Activated CD4-positive, alpha-beta T cell treated with anti-CD3 and anti-CD28 coated beads for 48 hours (primary cell): ENCODE data around the gene EIF4EBP2.

ENCODE experiments used
- DNase-seq: peaks from one replicate; pipeline ENCODE4 v3.0.0-alpha.2; 2020

EIF4EBP2 gene, protein sequence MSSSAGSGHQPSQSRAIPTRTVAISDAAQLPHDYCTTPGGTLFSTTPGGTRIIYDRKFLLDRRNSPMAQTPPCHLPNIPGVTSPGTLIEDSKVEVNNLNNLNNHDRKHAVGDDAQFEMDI

DNA sequence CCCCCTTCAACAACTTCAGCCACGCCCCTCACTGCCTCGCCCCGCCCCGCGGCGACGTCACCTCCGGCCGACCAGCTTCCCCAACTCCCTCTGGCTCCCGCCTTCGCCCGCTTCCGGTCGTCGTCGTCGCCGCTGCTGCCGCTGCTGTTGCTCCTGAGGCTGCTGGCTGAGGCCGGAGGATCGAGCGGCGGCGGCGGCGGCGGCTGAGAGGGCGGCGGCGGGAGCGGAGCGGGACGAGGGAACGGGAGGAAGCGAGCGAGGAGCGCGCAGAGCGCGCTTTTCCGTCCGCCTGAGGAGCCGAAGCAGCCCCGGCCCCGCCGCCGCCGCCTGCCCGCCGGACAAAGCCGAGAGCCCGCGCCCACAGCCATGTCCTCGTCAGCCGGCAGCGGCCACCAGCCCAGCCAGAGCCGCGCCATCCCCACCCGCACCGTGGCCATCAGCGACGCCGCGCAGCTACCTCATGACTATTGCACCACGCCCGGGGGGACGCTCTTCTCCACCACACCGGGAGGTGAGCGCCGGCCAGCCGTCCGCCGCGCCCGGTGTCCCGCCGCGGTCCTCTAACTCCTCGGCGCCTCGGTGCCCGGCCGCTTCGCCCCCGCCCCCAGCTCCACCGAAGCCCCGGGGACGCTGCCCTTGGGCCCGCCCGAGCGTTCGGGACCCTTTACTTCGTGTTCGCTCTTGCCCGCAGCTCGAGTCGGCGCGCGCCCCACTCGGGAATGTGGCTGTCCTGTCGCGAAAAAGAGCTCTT, at the start of gene EIF4EBP2:
TSS of gene EIF4EBP2 (plus strand) at position 110 of the 751 bp plus-strand sequence. CDS start at position 367, 257 bp downstream.
- DNase-seq: peak; percentile 99

DNA sequence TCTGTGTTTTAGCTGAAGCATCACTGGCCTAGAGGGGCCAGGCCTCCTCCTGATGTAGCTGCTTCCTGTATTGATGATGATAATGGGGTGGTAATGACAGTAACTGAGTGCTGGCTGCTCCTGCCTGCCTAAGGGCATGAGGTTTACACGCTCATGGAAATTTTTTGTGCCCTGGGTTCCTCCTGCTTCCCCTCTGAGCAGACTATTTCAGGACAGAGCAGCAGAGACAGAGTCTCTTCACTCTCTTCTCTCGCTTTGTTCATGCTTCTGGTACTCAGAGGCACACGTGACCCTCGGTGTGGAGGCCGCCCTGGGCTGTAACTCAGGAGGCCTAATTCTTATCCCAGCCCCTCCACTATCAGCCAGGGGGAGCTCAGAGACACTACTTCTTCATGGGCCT, 49.4 kb upstream of the EIF4EBP2 start:
- no peak for DNase-seq

DNA sequence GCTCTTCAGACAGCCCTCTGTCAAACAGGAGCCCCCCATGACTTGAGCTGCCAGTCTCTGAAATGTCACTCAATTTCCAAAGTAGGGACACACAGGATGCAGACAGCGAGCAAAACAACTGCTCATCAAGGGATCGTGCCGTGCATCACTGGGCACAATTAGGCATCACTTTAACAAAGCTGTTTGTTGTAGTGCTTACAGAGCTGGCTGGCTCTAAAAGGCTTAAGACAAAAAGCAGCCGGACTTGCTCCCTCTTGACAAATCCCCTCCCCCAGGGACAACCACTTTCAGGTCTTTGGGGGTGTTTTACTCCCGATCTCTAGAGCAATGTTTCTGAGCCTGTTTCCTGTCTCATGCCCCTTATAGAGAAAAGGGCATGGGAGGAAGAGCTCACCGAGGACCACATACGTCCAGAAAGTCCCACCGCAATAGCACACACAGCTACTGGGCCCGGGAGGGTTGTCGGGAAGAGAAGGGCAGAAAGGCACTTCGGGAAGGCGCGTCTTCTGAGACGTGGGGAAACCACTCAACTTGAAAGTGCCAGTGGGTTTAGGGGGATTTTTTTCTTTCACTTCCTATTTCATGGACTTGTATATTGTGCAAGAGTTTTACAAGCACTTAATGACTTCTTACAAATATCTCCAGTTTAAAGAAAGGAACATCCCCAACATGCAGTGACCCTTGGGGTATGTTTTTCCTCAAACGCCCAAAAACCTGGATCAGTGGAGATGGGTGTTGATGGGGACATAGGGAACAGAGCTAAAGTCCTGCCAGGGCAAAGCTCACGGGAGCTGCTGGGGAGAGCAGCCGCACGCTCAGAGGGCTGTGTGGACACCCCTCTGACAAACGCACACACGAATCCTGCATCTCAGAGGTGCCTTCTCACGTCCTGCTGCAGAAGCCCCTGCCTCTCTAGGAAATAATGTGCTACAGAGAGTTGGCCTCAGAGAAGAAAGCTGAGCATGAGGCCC, 48.6 kb upstream of the EIF4EBP2 start:
- peak; percentile 33 for DNase-seq

DNA sequence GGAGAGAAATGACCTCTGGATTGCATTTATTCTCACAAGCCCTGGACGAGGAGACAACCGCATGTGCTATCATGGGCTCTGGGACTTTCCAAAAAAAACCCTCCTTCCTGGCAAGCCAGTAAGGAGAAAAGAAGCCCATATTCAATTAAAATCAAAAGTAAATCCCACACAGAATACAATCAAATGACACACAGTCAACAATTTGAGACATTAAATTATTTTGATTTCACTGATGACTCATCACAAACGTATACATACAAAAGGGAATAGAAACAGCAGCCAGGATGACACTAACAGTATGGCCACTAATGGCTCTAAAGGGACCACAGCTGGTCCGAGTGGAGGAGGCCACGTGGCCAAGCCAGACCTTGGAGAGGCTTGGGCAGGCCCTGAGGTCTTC, 46.4 kb upstream of the EIF4EBP2 start:
- DNase-seq: no peak

DNA sequence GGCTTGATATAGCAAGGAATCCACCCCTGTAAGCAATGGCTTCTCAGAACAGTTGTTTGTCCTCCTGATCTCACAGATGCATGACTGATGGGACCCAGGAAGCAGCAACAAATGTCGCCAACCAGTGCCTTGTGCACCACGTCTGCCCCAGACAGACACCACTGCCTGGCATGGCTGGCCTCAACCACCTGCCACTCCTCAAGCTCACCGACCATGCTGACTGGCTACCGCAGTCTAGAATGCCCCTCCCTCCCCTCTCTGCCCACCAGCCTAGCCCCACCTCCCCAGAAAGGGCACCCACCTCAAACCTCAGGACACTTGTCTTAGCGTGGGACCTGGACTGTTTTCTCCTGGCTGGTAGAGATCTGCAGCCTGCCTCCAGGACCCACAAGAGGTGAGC, 45.5 kb upstream of the EIF4EBP2 start:
- DNase-seq: no peak

DNA sequence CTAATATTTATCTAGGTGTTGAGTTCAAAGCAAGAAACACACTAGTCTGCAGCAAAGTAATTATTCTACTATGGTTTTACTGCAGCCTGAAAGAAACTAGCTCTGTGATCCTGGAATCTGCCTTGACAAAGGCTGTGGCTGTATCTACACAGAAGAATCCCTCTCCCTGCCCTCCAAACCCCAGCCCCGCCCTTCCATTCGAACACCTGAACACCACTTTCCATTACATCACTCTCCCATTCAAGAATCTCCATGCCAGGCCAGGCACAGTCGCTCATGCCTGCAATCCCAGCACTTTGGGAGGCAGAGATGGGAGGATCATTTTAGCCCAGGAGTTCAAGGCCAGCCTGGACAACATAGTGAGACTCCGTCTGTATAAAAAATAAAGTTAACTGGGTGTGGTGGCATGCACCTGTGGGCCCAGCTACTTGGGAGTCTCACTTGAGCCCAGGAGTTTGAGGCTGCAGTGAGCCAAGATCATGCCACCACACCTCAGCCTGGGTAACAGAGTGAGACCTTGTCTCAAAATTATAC, 44.9 kb upstream of the EIF4EBP2 start:
- no peak for DNase-seq

DNA sequence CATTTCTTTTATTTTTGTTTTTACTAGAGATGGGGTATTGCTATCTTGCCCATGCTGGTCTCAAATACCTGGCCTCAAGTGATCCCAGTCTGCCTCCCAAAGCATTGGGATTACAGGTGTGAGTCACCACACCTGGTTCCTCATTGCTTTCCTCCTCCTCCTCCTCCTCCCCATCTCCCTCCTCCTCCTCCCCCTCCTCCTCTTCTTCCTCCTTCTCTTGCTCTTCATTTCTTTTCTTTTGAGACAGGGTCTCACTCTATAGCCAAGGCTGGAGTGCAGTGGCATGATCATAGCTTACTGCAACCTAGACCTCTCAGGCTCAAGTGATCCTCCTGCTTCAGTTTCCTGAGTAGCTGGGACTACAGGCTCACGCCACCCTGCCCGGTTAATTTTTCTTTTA, 43.7 kb upstream of the EIF4EBP2 start:
- DNase-seq: no peak

DNA sequence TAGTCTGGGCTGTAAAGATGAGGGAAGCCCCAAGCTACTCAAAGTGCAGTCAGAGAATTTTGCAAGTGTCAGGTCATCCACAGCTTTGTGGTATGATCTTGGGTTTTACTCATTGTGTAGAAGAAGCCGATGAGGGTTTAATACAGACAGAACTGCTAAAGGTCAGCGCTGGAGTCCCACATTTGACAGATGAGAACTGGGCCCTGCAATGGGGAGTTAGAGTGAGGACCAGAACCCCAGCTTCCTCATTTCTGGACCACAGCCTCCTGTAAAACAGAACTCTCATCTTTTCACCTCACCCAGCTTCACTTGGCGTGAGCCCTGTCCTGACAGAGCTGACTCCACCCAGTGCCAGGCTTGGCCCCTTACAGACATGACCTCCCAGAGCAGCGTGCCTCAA, 41.6 kb upstream of the EIF4EBP2 start:
- DNase-seq: no peak

DNA sequence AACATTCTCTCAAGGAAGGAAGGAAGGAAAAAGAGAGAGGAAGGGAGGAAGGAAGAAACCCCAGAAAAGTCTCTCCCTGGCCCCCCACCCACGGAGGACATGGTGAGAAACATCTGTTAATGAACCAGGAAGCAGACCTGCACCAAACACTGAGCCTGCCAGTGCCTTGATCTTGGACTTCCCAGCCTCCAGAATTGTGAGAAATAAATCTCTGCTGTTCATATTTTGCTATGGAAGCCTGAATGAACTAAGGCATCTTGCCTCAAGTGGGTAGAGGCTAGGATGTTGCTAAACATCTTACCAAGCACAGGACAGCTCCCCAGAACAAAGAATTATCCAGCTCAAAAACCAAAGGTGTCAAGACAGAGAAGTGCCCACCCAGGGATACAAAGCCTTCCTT, 40.7 kb upstream of the EIF4EBP2 start:
- no peak for DNase-seq

DNA sequence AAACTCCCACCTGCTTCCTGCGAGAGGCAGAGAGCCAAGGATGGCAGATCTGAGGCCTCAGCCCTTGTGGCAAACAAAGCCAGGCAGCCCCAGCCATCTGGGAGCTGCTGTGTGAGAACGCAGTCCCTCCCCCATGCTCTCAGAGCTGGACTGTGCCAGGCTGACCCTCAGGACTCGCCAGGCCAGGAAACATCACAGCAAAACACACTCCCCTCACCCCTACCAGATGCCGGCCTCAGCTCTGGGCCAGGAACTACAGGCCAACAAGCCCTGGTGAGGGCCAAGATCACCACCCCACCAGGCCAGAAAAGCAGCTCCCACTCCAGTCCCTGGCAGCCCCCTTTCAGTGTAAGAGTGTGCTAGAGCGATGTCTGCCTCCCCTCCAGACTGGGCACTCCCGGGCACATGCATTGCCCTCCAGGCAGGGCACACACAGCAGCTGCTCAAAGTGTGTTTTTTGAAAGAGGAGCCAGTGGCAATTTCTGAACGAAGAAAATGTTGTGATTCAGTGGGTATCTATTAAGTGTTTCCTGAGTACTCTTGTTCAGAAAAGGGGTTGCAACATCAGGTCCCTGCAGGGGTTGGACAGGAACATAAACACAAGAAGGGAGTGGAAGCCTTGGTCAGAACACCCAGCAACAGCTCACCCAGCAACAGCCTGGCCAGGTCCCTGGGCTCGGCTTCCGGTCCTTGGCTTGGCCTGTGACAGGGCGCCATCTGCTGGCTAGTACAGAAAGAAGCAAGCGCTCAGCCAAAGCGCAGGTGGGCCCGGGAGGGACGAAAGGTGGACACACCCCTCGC, 39.8 kb upstream of the EIF4EBP2 start:
- peak; percentile 90 for DNase-seq

DNA sequence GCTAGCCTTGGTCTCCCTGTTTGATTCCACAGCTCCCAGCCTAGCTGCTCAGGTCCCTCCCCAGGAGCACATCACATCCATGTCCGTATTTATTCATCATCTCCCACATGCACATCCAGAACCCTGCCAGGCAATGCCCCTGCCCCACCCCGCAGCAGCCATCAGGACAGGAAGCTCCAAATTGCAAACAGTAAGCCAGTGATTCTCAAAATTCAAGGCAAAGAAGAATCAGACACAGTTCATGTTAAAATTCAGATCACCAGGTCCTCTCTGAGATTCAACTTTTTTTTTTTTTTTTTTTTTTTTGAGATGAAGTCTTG, 39.2 kb upstream of the EIF4EBP2 start:
- DNase-seq: no peak

DNA sequence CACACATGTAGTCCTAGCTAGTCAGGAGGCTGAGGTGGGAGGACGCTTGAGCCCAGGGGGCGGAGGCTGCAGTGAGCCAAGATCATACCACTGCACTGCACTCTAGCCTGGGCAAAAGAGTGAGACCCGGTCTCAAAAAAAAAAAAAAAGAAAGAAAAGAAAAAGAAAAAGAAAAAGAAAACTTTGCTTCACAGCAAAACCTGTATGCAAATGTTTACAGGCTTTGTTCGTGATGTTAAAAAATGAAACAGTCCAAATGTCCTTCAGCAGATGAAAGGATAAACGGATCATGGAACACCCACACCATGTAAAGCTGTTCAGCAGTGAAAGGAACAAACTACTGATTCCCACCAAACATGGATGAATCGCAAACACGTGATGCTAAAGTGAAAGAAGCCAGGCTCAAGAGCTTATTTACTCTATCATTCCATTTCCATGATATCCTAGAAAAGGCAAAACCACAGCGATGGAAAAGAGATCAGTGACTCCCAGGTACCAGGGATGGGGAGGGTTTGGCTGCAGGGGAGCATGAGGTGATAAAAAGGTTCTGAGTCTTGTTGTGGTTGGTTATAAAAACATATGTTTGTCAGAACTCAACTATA, 36.6 kb upstream of the EIF4EBP2 start:
- no peak for DNase-seq

DNA sequence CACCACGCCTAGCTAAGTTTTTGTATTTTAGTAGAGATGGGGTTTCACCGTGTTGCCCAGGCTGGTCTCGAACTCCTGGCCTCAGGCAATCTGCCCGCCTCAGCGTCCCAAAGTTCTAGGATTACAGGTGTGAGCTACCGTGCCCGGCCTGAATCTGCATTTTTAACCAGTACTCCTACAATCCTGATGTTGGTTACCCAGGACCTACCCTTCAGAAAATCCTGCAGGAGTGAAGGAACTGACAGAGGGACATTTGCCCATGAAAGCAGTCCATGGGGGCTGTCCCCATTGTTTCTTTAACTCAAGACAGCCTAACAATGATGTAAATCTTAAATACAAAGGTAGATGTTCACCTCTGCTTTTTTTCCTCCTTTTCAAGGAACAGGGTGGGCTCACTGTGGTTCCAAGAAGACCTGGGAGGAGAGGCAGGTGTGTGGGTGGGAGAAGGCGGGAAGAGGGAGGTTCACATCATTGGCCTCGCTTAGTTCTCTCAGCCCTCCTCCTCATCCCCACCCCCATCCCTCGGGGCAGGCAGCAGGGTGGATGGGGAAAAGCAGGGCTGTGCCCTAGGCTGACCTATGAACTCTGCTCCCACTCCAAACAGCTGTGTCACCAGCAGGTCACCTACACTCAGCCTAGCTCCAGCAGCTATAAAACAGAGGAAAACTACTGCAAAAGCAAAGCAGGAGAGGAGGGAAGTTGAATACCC, 35.0 kb upstream of the EIF4EBP2 start:
- no peak for DNase-seq

DNA sequence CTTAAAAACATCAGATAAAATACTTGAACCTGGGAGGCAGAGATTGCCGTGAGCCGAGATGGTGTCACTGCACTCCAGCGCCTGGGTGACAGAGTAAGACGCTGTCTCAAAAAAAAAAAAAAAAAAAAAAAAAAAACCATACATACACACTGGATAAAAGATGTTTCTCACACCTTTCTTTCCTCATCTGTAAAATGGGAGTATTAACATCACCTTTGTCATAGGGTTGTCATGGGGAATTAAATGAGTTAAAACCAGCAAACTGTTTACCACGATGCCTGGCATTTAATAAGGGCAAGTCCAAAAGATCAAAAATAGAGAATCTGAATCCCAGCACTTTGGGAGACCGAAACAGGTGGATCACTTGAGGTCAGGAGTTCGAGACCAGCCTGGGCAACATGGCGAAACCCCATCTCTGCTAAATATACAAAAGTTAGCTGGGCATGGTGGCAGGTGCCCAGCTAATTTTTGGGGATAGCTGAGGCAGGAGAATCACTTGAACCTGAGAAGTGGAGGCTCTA, 34.4 kb upstream of the EIF4EBP2 start:
- DNase-seq: no peak

DNA sequence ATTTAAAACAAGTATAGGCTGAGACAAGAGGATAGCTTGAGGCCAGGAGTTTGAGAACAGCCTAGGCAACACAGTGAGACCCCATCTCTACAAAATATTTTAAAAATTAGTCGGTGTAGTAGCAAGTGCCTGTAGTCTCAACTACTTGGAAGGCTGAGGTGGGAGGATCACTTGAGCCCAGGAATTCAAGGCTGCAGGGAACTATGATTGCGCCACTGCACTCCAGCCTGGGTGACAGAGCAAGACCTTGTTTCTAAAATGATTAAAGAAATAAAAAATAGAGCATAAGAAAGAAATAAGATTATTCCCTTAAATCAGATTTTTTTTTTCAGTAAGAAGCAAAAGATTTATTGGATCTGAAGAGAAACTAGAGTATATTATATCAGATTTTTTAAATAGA, 33.2 kb upstream of the EIF4EBP2 start:
- DNase-seq: no peak

DNA sequence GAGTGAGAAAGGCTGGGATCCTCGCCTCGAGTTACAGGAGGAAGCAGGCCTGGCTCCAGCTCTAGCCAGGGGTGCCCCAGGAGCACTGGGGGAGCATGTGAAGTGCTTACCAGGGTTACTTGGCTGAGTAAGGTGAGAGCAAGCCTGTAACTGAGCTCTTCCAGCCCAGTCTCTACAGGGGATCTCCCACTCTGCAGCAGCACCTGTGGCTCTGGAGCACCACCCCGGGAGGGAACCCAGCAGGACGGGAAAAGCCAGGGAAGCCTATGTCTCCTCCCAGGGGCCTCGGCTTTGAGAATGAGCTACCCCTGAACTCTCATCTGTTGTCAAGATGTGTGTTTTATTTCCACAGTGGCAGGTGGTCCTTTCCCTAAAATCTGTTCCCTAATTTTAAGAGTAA, 32.1 kb upstream of the EIF4EBP2 start:
- DNase-seq: no peak

DNA sequence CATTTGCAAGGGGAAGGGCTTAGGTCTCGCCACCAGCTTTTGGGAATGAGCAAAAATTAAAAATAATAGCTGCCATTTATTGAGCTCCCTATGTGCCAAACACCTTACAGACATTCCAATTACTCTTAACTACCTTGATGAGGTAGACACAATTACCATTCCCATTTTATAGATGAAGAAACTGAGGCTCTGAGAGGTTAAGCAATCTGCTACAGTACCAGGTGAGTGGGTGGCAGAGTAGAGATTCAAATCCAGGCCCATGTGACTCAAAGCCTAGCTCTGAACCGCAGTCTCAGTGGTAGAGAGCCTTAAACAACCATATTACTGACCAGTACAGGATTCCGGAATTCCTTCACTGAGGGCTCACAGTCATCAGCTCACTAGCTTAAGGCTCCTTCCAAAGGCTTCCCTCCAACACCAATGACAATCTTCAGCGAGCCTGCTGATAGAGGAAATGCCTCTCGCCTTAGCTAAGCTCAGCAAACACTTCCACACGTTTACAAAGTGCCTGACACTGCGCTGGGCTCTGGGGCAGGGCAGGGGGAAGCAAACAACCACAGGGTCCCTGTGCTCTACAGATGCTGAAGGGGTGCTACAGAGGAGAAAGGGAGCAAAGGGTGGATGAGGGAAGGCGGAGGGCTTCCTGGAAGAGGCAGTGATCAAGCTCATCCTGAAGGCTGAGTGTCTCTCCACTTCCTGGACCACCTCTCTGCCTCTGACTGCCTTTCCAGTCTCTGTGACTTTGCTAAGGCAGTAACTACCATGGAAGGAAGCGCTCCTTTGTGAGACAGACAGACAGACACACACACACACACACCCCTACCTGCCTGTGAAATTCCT, 28.9 kb upstream of the EIF4EBP2 start:
- DNase-seq: no peak

DNA sequence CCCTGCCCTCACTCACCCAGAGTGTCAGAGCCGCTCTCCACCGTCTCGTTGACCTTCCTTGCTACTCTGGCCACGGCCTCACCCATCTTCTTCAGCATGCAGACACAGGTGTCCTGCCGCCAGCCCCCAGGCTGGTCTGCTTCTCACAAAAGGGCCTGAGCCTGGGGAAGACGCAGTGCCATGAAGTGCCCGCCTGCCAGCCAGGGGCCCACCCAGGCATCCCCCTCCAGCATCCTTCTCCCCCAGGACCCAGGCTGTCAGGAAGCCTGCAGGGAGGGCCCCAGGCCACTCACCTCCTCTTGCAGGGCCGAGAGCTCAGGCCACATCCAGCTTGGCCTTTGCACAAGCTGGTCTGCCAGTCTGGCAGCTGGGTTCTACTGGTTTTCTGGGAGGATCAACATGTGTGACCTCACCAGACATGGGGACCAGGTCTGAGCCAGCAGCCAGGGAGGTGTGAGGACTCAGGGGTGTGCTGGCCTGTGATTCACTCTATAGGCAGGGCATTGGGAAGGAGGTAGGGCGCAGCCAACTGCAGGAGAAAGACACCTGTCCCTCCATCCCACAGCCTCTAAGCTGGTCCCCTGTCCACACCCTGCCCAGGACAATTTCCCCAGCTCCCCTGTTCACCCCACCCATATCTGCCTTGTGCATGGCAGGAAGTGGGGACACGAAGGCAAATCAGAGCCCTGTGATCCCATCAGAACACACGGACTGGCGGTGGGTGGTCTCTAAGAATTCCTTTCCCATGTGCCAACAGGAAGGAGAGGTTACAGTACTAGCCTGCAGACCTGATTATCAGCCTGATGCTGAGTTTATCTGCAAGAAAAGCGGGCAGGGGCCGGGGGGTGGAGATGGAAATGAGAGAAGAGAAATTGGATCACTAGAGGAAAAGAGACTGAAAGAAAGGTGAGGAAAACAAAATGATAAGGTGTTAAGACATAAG, 27.2 kb upstream of the EIF4EBP2 start:
- DNase-seq: no peak

DNA sequence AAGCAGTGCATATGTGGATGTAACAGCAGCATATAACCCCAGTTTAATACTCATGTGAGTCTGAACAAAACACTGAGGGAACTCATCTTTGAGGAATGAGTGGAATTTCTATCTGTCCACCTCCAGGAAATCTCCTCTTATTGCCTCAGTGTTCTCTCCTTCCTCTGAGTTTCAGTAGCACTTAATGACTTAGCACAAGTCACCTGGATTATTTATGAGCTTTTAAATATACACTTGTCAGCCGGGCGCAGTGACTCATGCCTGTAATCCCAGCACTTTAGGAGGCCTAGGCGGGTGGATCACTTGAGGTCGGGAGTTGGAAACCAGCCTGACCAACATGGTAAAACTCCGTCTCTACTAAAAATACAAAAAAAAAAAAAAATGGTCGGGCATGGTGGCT, 25.8 kb upstream of the EIF4EBP2 start:
- no peak for DNase-seq
